ENCODE measurements around the gene TBX4.

GRCh38 chr17:61475726-61476125 lies 23.5 kb downstream of the TBX4 start:
- TF ChIP-seq CTCF (IDR thresholded peaks at IDR 0.05) (no peak), POLR2A (IDR thresholded peaks at IDR 0.05) (no peak)

Measured in breast epithelium (tissue), 3 donors.